GM12801 (cell line): ENCODE data around the gene CHPT1.

ENCODE experiments used
- TF ChIP-seq, protein P1 (sequence below): IDR thresholded peaks from one replicate; pipeline ENCODE4 v1.5.1; 2011; ENCODE audit warnings: control low read depth; ENCODE audit not compliant: insufficient read length; ENCODE audit errors: extremely low read depth

Gene CHPT1

DNA sequence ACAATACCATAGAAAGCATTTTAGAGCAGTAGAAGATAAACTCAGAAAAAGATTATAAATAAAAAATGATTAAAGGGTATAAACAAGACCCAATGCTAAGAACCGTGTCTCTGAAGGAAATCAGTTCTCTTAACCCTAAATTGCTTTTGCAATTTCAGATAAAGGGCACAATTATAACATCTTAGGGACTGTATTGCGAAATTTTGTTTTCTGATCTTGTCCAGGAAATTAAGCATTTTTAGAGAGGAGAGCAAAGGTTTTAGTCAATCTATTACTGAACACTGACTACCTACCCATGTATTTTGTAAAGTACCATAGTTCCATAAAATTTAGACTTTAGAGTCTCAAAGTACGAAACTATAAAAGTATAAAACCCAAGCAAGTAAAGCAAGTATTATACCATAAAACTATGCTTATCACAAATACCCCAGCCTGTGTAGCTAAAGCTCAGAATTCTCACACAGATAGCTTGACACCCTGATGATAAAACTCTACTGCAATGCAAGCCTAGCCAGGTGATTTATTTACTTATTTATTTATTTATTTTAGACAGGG is 6.8 kb upstream of the CHPT1 start:
- TF ChIP-seq, protein P1, sequence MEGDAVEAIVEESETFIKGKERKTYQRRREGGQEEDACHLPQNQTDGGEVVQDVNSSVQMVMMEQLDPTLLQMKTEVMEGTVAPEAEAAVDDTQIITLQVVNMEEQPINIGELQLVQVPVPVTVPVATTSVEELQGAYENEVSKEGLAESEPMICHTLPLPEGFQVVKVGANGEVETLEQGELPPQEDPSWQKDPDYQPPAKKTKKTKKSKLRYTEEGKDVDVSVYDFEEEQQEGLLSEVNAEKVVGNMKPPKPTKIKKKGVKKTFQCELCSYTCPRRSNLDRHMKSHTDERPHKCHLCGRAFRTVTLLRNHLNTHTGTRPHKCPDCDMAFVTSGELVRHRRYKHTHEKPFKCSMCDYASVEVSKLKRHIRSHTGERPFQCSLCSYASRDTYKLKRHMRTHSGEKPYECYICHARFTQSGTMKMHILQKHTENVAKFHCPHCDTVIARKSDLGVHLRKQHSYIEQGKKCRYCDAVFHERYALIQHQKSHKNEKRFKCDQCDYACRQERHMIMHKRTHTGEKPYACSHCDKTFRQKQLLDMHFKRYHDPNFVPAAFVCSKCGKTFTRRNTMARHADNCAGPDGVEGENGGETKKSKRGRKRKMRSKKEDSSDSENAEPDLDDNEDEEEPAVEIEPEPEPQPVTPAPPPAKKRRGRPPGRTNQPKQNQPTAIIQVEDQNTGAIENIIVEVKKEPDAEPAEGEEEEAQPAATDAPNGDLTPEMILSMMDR = no peak

DNA sequence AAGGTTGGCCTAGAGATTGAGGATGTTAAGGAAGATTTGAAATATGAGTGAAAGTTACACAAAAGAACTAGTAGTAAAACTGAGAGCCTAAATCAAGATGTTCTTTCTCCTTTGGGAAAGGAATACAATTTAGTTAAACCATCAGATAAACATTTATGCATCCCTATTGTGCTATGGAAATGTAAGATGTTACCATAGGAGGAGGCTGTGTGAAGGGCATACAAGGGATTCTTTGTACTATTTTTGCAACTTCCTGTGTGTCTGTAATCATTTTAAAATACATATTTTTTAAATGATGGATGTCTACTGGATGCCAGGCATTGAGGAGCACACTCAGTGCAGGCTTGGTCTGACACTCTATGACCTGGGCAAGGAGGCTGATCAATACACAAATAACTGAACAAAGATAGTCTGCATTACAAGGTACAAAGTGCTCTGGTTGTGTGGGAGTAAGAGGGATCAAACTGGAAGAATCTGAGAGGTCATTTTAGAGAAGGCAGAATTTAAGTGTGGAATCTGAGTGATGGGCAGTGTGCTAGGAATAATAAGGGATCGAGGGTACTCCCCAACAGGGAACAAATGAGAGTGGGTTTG is 5.8 kb upstream of the CHPT1 start:
- TF ChIP-seq, protein P1 = no peak

GRCh38 chr12:101694297-101694848 is 3.1 kb upstream of the CHPT1 start:
- TF ChIP-seq, protein P1 = no peak

DNA sequence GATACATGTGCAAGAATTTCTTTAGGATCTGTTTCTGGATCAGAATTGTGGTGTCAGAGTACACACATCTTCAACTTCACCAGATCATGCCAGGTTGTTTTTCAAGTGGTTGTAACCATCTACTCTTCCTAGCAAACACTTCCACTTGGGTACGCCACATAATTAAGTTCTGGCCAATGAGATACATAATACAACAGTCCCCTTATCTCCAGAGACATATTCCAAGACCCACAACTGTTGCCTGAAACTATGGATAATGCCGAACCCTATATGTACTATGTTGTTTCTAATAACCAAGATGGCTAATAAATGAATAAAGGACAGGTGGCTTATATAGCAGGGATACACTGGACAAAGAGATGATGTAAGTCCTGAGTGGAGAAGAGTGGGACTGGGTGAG is 2.5 kb upstream of the CHPT1 start:
- TF ChIP-seq, protein P1 = no peak

- TF ChIP-seq, protein P1 = no peak
Measured at GRCh38 chr12:101695706-101696105, 1.7 kb upstream of the CHPT1 start.

DNA sequence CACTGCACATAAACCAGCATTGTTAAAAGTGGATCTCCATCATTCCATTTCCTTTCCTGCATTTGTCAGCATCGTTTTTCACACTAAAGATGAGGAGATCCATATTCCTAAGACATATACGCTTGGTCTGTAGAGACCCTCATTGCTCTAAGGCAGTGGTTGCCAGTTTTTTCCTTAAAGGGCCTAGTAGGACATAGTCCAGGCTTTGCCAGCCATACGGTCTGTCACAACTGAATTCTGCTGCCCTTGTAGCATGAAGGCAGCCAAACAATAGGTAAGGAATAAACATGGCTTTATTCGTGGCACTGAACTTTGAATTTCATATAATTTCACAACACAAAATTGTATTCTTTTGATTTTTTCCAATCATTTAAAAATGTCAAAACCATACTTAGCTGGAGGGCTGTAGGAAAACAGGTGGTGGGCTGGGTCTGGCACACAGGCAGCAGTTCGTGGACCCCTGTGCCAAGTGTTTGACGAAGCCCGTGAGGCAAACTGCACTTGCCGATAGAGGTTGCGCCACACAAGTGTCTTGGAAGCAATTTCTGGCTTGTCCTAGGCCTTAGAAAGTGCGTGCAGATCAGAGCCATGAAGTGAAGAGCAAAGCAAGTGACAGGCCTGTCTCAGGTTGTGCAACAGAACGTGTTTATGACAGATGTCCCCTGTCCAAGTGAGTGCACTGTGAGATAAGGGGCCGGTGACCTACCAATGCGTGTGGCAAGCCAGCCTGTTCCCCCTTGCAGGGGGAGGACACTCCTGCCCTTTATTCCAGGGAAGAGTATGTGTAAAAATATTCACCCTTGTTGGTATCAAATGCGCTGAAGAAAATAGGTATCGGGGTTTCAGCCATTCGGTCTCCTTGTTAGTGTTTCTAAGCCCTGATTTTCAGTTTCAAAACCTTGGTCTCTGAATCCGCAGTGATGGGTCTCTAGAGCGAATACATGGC is 916 bp upstream of the CHPT1 start:
- TF ChIP-seq, protein P1 = no peak
